ENCODE measurements around the gene AMBRA1.

- no peak for TF ChIP-seq CTCF (IDR thresholded peaks at IDR 0.05)
- no peak for TF ChIP-seq POLR2A (IDR thresholded peaks at IDR 0.05)
Measured at GRCh38 chr11:46599340-46600193, 5.7 kb upstream of the AMBRA1 start.
